ENCODE data around the gene ATG16L2. TPM values are rescaled to one million over a fixed set of nuclear protein-coding genes. Genes with fewer than 3 reads are reported as not detected.

The ATG16L2 gene
- total RNA-seq, 1 experiment from 2014 or later: 17.3 TPM

GRCh38 chr11:72828081-72828567 is 13.9 kb downstream of the ATG16L2 start:
- Mint-ChIP-seq H3K36me3 (ENCODE audit: insufficient read depth in 1 of 3, low read depth in 3 of 3) (peaks cover 0 to 2% (median 0%) of the 10 kb centered on the region in 3 experiments; a peak in 2 of 7 replicates), H3K27me3 (ENCODE audit: low read depth) (peaks cover 17% of the 10 kb centered on the region), H3K9me3 (no peaks in the 10 kb centered on the region), H3K4me3 (no peak overlapping the region), H3K4me1 (peaks cover 9 to 12% of the 10 kb centered on the region in 2 experiments), H3K27ac (no peak overlapping the region)
- no peaks in the 10 kb centered on the region for H3K79me1 ChIP-seq (ENCODE audit: insufficient read depth, low read depth, low read length, poor library complexity, severe bottlenecking)
- no peak overlapping the region for H2BK15ac ChIP-seq (ENCODE audit: low read depth, low read length)
- H3K4ac ChIP-seq (ENCODE audit: low read depth, low read length): no peak overlapping the region
- H3K27ac ChIP-seq (ENCODE audit: insufficient read length, low read depth, low read length): no peak overlapping the region
- H4K8ac ChIP-seq (replicated peaks; ENCODE audit: insufficient read length, low read depth, low read length): no peak overlapping the region
- no peak overlapping the region for H4K5ac ChIP-seq (ENCODE audit: insufficient read length, low read depth, low read length)
- H2BK5ac ChIP-seq (ENCODE audit: insufficient read length, low read length): no peak overlapping the region
- H2AK5ac ChIP-seq (ENCODE audit: insufficient read length, low read length): no peak overlapping the region
- no peak overlapping the region for H4K91ac ChIP-seq (ENCODE audit: insufficient read length, low read depth, low read length)
- H3T11ph ChIP-seq (ENCODE audit: low read length): no peak overlapping the region
- H3K4me2 ChIP-seq (ENCODE audit: insufficient read depth, insufficient read length, low read length): no peak overlapping the region
- no peak overlapping the region for H2BK12ac ChIP-seq (ENCODE audit: insufficient read length, low read depth, low read length)
- H2BK20ac ChIP-seq (ENCODE audit: low read depth, low read length, poor library complexity, severe bottlenecking): no peak overlapping the region
- H3K23me2 ChIP-seq (ENCODE audit: insufficient read length, low read depth, low read length, poor library complexity, severe bottlenecking): peaks cover 3% of the 10 kb centered on the region
- H3K56ac ChIP-seq (ENCODE audit: insufficient read length, low read depth, low read length): no peak overlapping the region
- no peaks in the 10 kb centered on the region for H4K20me1 ChIP-seq (ENCODE audit: control insufficient read depth, insufficient read depth, insufficient read length)
- no peak overlapping the region for H2BK120ac ChIP-seq (ENCODE audit: low read depth, low read length, poor library complexity, severe bottlenecking)
- H3K9me3 ChIP-seq (ENCODE audit: control insufficient read depth, low read depth, low read length): no peaks in the 10 kb centered on the region
- H3K14ac ChIP-seq (ENCODE audit: insufficient read depth, low read length): no peak overlapping the region
- DNase-seq: no peak
- WGBS (ENCODE audit: extremely low coverage, insufficient read length, low lambda C conversion rate): no CpG with 5 or more reads among the region's 11 CpGs
- no peak overlapping the region for H2AFZ ChIP-seq (ENCODE audit: low read length)
- H3K4me1 ChIP-seq (ENCODE audit: insufficient read depth, low read length): no peaks in the 10 kb centered on the region
- H3K23ac ChIP-seq (ENCODE audit: insufficient read length, low read depth, low read length): no peak overlapping the region
- no peak overlapping the region for H3K18ac ChIP-seq (ENCODE audit: insufficient read length, low read depth, low read length)
- no peaks in the 10 kb centered on the region for H3K27me3 ChIP-seq (ENCODE audit: insufficient read depth, low read length)
- no peaks in the 10 kb centered on the region for H3K79me2 ChIP-seq (ENCODE audit: insufficient read depth, low read length)
- no peak overlapping the region for H3K9ac ChIP-seq (ENCODE audit: extremely low read depth, insufficient read length, low read length)
- no peak for TF ChIP-seq CTCF (conservative IDR thresholded peaks at IDR 0.05)
